ENCODE data around the gene KDM1B.
"Not testable (repeated sequence)": the region's sequence is repeated elsewhere in the genome, so short reads cannot be mapped to it uniquely, and the experiment has no call there.

The KDM1B gene

DNA sequence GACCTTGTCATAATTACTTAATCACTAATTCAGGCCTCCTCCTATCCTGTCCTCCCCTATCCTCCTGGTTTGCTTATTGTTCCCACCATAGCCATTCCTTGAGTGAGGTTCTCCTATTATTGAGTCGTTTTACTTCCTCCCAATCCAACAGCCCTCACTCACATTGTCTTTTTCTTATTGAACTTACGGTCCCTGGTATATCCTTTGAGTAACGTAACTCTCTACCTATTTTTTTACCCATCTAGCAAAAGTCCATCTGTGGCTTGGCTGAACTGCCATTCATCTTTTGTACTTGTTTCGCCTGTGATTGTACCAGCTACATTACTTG lies 66.0 kb downstream of the KDM1B start:
- Histone ChIP-seq H3K27ac (no peak overlapping the region), H4K20me1 (peaks cover 0 to 15% (median under 1%) of the 10 kb centered on the region in 11 experiments; a peak in 7 of 22 replicates), H3K4me2 (no peak overlapping the region), H3K4me3 (no peak overlapping the region), H3K4me1 (peaks cover 7 to 16% (median 10%) of the 10 kb centered on the region in 10 experiments), H3K9ac (no peak overlapping the region), H3K36me3 (peaks cover 72 to 96% (median 88%) of the 10 kb centered on the region in 11 experiments), H3K27me3 (no peaks in the 10 kb centered on the region), H3K9me3 (replicated peaks in 1 of 11) (peaks cover 0 to 9% (median 0%) of the 10 kb centered on the region in 11 experiments; a peak in 2 of 22 replicates)
- no peak for TF ChIP-seq Cebpa-rat (IDR thresholded peaks at IDR 0.05)

DNA sequence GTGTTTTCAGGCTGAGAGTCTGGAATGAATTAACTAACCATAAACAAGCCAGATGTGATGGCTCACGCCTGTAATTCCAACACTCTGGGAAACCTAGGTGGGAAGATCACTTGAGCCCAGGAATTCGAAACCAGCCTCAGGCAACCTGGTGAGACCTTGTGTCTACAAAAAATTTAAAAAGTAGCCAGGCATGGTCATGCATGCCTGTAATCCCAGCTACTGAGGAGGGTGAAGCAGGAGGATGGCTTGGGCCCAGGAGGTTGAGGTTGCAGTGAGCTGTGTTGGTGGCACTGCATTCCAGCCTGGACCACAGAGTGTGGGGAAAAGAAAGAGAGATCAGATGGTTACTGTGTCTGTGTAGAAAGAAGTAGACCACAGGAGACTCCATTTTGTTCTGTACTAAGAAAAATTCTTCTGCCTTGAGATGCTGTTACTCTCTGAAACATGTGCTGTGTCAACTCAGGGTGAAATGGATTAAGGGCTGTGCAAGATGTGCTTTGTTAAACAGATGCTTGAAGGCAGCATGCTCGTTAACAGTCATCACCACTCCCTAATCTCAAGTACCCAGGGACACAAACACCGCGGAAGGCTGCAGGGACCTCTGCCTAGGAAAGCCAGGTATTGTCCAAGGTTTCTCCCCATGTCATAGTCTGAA lies 71.4 kb downstream of the KDM1B start:
- H3K4me2 ChIP-seq, H3K4me3 ChIP-seq, H3K27ac ChIP-seq, H3K4me1 ChIP-seq, H3K27me3 ChIP-seq, H3K9ac ChIP-seq: not testable (repeated sequence)
- Histone ChIP-seq H3K9me3 (replicated peaks in 1 of 11) (peaks cover 1 to 15% (median 8%) of the 10 kb centered on the region in 11 experiments), H4K20me1 (peaks cover 10 to 42% (median 22%) of the 10 kb centered on the region in 11 experiments; a peak in 16 of 22 replicates), H3K36me3 (peaks cover 77 to 92% (median 86%) of the 10 kb centered on the region in 11 experiments)

DNA sequence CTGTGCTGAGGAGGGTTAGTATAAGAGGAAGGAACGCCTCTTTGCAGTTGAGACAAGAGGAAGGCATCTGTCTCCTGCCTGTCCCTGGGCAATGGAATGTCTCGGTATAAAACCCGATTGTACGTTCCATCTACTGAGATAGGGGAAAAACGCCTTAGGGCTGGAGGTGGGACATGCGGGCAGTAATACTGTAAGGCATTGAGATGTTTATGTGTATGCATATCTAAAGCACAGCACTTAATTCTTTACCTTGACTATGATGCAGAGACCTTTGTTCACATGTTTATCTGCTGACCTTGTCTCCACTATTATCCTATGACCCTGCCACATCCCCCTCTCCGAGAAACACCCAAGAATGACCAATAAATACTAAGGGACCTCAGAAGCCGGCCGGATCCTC lies 71.9 kb downstream of the KDM1B start:
- H3K9me3 ChIP-seq (replicated peaks in 1 of 11), result peaks cover 6 to 21% (median 13%) of the 10 kb centered on the region in 11 experiments
- peaks cover 10 to 48% (median 22%) of the 10 kb centered on the region in 11 experiments; a peak in 16 of 22 replicates for H4K20me1 ChIP-seq
- not testable (repeated sequence) for H3K4me1 ChIP-seq, H3K27ac ChIP-seq, H3K27me3 ChIP-seq, H3K4me3 ChIP-seq, H3K9ac ChIP-seq, H3K4me2 ChIP-seq
- peaks cover 77 to 92% (median 86%) of the 10 kb centered on the region in 11 experiments for H3K36me3 ChIP-seq

DNA sequence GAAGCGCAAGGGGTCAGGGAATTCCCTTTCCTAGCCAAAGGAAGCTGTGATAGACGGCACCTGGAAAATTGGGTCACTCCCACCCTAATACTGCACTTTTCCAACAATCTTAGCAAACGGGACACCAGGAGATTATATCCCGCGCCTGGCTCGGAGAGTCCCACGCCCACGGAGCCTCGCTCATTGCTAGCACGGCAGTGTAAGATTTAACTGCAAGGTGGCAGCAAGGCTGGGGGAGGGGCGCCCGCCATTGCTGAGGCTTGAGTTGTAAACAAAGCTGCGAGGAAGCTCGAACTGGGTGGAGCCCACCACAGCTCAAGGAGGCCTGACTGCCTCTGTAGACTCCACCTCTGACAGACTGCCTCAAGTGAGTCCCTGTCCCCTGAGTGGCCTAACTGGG lies 73.4 kb downstream of the KDM1B start:
- Histone ChIP-seq H4K20me1 (peaks cover 10 to 49% (median 22%) of the 10 kb centered on the region in 11 experiments; a peak in 16 of 22 replicates), H3K36me3 (peaks cover 70 to 93% (median 83%) of the 10 kb centered on the region in 11 experiments), H3K9me3 (replicated peaks in 1 of 11) (peaks cover 13 to 32% (median 25%) of the 10 kb centered on the region in 11 experiments)
- not testable (repeated sequence) for H3K4me2 ChIP-seq, H3K9ac ChIP-seq, H3K27me3 ChIP-seq, H3K4me1 ChIP-seq, H3K4me3 ChIP-seq, H3K27ac ChIP-seq

DNA sequence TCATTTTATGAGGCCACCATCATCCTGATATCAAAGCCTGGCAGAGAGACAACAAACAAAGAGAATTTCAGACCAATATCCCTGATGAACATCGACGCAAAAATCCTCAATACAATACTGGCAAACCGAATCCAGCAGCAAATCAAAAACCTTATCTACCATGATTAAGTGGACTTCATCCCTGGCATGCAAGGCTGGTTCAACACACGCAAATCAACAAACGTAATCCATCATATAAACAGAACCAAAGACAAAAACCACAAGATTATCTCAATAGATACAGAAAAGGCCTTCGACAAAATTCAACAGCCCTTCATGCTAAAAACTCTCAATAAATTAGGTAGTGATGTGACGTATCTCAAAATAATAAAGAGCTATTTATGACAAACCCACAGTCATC lies 76.6 kb downstream of the KDM1B start:
- H3K4me2 ChIP-seq, H3K27ac ChIP-seq, H3K4me3 ChIP-seq, H3K9ac ChIP-seq, H3K27me3 ChIP-seq, H3K4me1 ChIP-seq: not testable (repeated sequence)
- Histone ChIP-seq H3K9me3 (replicated peaks in 1 of 11) (peaks cover 30 to 61% (median 47%) of the 10 kb centered on the region in 11 experiments), H3K36me3 (peaks cover 67 to 93% (median 80%) of the 10 kb centered on the region in 11 experiments), H4K20me1 (peaks cover 6 to 28% (median 17%) of the 10 kb centered on the region in 11 experiments; a peak in 16 of 22 replicates)

DNA sequence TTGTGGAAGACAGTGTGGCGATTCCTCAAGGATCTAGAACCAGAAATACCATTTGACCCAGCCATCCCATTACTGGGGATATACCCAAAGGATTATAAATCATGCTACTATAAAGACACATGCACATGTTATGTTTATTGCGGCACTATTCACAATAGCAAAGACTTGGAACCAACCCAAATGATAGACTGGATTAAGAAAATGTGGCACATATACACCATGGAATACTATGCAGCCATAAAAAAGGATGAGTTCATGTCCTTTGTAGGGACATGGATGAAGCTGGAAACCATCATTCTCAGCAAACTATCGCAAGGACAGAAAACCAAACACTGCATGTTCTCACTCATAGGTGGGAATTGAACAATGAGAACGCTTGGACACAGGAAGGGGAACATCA lies 78.5 kb downstream of the KDM1B start:
- peaks cover 67 to 93% (median 80%) of the 10 kb centered on the region in 11 experiments for H3K36me3 ChIP-seq

DNA sequence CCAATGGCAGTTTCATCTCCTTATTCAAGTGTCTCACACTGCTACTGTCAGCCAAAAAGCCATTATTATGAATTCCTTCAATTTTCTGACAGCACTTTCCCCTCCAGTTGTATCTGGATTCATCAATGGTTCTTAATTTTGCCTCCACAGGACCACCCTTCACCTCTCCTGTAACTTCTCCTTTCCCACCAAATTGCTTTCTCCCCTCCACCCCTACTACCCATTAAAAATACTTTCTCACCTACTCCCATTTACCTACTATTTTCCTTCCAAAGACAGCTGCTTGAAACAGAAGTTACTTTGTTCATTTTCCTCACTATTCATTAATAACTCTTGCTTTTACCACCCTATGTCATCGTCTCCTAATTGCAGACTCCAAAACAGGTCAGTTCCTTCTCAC lies 79.3 kb downstream of the KDM1B start:
- H3K27ac ChIP-seq, result no peak overlapping the region
- H4K20me1 ChIP-seq, result peaks cover 0 to 11% (median 0%) of the 10 kb centered on the region in 11 experiments; a peak in 8 of 22 replicates
- peaks cover 0 to 7% (median 0%) of the 10 kb centered on the region in 10 experiments; a peak in 2 of 20 replicates for H3K4me1 ChIP-seq
- peaks cover 71 to 93% (median 82%) of the 10 kb centered on the region in 11 experiments for H3K36me3 ChIP-seq
- TF ChIP-seq Cebpa-rat (IDR thresholded peaks at IDR 0.05), result no peak
- no peak overlapping the region; a peak in 1 of 20 replicates for H3K4me3 ChIP-seq
- peaks cover 30 to 66% (median 54%) of the 10 kb centered on the region in 11 experiments for H3K9me3 ChIP-seq (replicated peaks in 1 of 11)
- no peak overlapping the region for H3K9ac ChIP-seq
- H3K27me3 ChIP-seq, result no peaks in the 10 kb centered on the region
- no peak overlapping the region for H3K4me2 ChIP-seq

More for the DNA sequence above, 78.5 kb downstream of the KDM1B start:
- H3K4me3 ChIP-seq, H3K4me1 ChIP-seq, H3K4me2 ChIP-seq, H4K20me1 ChIP-seq, H3K27me3 ChIP-seq, H3K27ac ChIP-seq, H3K9ac ChIP-seq: not testable (repeated sequence)
- H3K9me3 ChIP-seq (replicated peaks in 1 of 11), result peaks cover 30 to 65% (median 56%) of the 10 kb centered on the region in 11 experiments

DNA sequence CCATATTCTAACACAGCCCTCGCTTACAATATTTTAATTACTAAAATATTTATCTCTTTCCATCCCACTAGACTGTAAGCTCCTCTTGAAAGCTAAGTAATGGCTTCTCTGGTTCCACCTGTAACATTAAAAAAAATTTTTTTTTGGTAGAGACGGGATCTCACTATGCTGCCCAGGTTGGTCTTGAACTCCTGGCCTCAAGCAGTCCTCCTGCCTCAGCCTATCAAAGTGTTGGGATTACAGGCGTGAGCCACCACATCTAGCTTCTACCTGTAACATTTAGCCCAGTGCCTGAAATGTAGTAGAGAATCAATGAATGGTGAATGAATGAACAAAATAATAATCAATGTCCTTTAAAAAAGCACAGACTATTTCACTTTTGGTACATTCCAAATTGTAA lies 80.3 kb downstream of the KDM1B start:
- Histone ChIP-seq H3K4me2 (no peak overlapping the region), H4K20me1 (peaks cover 0 to 20% (median 4%) of the 10 kb centered on the region in 11 experiments; a peak in 10 of 22 replicates), H3K27me3 (no peaks in the 10 kb centered on the region), H3K9ac (no peak overlapping the region), H3K36me3 (peaks cover 74 to 96% (median 86%) of the 10 kb centered on the region in 11 experiments), H3K27ac (no peak overlapping the region), H3K4me3 (no peak overlapping the region), H3K4me1 (peaks cover 0 to 7% (median 0%) of the 10 kb centered on the region in 10 experiments; a peak in 2 of 20 replicates), H3K9me3 (replicated peaks in 1 of 11) (peaks cover 30 to 66% (median 54%) of the 10 kb centered on the region in 11 experiments)
- no peak for TF ChIP-seq Cebpa-rat (IDR thresholded peaks at IDR 0.05)

DNA sequence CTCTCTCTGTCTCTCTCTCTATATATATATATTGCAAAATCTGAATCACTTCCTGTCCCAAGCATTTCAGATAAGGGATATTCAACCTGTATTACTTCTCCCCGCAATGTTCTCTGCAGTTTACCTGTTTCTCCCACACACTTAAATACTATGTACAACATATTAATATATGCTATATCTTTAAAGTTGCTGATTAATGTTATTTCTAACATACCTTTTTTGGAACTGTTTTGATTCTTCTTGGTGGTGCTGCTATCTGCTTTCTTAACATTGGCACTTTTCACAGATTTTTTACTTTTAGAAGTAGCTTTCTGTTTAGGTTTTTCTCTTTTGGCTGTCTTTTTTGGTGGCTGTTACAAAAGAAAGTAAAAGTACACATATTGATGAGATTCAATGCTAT lies 81.9 kb downstream of the KDM1B start:
- H4K20me1 ChIP-seq, result peaks cover 0 to 30% (median 8%) of the 10 kb centered on the region in 11 experiments; a peak in 11 of 22 replicates
- H3K4me3 ChIP-seq, result no peak overlapping the region
- H3K9ac ChIP-seq, result no peak overlapping the region
- no peak overlapping the region for H3K27ac ChIP-seq
- peaks cover 83 to 99% (median 90%) of the 10 kb centered on the region in 11 experiments for H3K36me3 ChIP-seq
- peaks cover 0 to 5% (median 0%) of the 10 kb centered on the region in 10 experiments; a peak in 2 of 20 replicates for H3K4me1 ChIP-seq
- no peak for TF ChIP-seq Cebpa-rat (IDR thresholded peaks at IDR 0.05)
- H3K27me3 ChIP-seq, result no peaks in the 10 kb centered on the region
- H3K4me2 ChIP-seq, result no peak overlapping the region
- H3K9me3 ChIP-seq (replicated peaks in 1 of 11), result peaks cover 24 to 51% (median 41%) of the 10 kb centered on the region in 11 experiments

DNA sequence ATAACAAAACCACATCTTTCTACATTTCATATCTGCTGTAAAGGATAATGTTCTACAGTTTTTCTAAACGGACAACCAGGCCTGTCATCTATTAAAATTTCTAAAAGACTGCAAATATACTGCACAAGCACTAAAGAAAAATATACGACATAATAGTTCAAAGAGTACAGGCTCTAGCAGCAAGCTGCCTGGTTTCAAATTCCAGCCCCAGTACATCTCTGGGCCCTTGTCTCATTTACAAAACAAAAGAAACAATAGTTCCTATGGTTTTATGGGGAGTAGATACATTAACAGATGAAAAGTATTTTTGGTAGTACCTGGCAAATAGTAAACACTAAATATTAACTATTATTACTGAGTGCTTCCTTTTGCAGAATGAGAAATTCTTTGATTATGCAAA lies 85.0 kb downstream of the KDM1B start:
- Histone ChIP-seq H3K4me3 (no peak overlapping the region), H3K9me3 (replicated peaks in 1 of 11) (peaks cover 6 to 27% (median 20%) of the 10 kb centered on the region in 11 experiments), H3K27ac (no peak overlapping the region), H4K20me1 (peaks cover 0 to 42% (median 12%) of the 10 kb centered on the region in 11 experiments; a peak in 11 of 22 replicates), H3K9ac (no peak overlapping the region), H3K4me2 (no peak overlapping the region), H3K27me3 (no peaks in the 10 kb centered on the region), H3K36me3 (peaks cover 95 to 100% (median 100%) of the 10 kb centered on the region in 11 experiments), H3K4me1 (no peaks in the 10 kb centered on the region)
- TF ChIP-seq Cebpa-rat (IDR thresholded peaks at IDR 0.05), result no peak
